Mesenteric fat pad (tissue), 1 donor: ENCODE results near the gene ZHX3. TPM values are rescaled to one million over a fixed set of nuclear protein-coding genes. Genes with fewer than 3 reads are reported as not detected.

Source experiments
- DNase-seq: peaks from one replicate; pipeline ENCODE4 v3.0.0-alpha.2; 2020; ENCODE audit warnings: low spot score
- total RNA-seq: library from RNA; stranded (reverse); fragmentation: NEBNext Ultra II Directional; extraction: Animal tissue kit (Norgen Biotek cat#: 25700); gene quantifications from one replicate; pipeline ENCODE4 v1.2.1, GENCODE V29; 2021
- donor health status: DM: yes; HTN: yes; CAD: no.

The ZHX3 gene
- total RNA-seq, 1 donor from 2014 or later: 62.5 TPM

GRCh38 chr20:41300886-41301285, 16.6 kb downstream of the ZHX3 start:
- no peak for DNase-seq

GRCh38 chr20:41300383-41300782, 17.1 kb downstream of the ZHX3 start:
- no peak for DNase-seq

GRCh38 chr20:41299899-41300298, 17.6 kb downstream of the ZHX3 start:
- no peak for DNase-seq

DNA sequence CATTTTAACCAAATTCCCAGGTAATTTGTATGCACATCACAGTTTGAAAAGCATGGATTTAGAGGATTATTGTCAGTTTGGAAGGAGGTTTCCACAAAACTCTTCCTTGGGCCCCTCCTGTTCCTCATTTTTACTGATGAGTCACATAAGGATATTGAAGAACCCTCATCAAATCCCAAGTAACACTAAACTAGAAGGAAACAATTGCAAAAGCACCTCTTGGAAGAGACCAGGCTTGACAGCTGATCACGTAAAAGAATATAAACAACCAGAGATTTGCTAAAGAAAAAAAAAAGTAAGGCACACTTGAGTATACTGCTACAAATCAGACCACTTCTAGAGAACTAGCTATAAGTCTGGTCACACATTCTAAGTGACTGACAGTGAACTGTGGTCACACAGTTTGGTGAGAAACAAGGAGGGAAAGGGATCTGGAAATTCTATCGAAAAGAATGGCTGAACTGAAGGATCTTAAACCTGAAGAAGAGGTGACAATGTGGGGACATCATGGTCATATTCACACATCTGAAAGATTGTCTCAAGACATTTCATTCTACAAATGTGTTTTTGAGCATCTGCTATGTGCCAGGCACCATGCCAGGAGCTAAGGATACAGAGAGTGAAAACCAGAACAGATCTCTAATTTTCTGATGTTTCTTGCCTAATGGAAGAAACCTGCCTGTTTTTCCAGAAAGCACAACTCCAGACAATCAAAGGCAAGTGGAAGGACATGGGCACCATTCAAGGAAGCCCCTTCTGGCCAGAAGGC, 24.1 kb downstream of the ZHX3 start:
- DNase-seq: no peak

- no peak for DNase-seq
Observed at GRCh38 chr20:41290804-41291389, 26.6 kb downstream of the ZHX3 start.

- no peak for DNase-seq
Observed at GRCh38 chr20:41287327-41287726, 30.2 kb downstream of the ZHX3 start.

DNA sequence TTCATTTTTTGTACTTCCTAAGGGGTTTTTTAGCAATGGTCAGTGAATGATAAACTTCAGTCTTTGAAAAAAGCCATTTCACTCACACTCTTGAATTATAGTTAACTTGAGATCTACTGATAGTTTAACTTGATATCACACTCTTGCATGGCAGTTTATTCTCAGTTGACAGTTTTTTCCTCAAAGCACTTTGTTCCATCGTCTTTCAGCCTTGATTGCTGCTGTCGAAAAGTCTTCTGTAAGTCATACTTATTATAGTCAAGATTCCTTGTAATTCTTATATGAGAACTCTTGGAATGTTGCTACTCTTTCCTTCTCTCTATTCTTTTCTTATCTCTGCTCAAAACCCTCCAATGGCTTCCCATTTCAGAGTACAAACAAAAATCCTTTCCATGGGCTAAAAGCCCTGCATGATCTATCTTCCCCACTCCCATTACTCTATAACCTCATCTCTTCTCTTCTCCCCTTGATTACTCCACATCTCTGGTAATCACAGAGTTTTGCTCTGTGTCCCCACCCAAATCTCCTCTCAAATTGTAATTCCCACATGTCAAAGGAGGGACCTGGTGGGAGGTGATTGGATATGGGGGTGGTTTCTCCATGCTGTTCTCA, 31.2 kb downstream of the ZHX3 start:
- no peak for DNase-seq

GRCh38 chr20:41279546-41280225, 37.8 kb downstream of the ZHX3 start:
- no peak for DNase-seq

DNA sequence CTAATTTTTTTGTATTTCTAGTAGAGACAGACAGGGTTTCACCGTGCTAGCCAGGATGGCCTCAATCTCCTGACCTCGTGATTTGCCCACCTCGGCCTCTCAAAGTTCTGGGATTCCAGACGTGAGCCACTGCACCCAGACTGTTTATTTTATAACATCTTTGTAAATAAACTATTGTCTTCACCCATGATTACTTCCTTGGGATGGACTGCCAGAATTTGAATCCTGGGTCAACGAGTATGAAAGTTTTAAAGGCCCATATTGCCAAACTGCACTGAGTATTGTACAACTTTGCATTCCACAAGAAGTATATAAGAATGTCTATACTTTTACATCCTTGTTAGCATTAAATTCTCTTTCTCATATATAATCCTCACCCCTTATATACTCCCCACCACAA, 38.6 kb downstream of the ZHX3 start:
- DNase-seq: no peak

GRCh38 chr20:41277049-41277448, 40.5 kb downstream of the ZHX3 start:
- DNase-seq: no peak

GRCh38 chr20:41276317-41276751, 41.2 kb downstream of the ZHX3 start:
- no peak for DNase-seq

DNA sequence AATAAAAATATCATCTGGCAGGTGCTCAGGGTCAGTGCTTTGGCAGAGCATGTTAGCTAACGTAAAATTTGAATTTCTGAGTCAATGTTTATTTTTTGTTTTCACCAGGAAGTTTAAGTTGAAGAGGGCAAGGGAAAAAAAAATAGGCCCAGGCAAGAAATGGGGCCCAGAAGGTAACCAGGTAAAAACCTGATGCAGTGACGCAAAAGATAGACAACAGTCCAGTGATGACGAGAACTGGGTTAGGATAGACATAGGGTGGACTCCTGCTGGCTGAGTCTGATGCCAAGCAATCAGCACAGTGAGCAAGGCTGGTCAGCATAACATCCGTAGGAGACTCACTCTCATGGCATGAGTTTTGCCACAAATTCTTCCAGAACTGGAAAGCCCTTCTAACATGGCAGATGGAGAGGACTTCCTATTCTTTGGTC, 42.2 kb downstream of the ZHX3 start:
- no peak for DNase-seq

DNA sequence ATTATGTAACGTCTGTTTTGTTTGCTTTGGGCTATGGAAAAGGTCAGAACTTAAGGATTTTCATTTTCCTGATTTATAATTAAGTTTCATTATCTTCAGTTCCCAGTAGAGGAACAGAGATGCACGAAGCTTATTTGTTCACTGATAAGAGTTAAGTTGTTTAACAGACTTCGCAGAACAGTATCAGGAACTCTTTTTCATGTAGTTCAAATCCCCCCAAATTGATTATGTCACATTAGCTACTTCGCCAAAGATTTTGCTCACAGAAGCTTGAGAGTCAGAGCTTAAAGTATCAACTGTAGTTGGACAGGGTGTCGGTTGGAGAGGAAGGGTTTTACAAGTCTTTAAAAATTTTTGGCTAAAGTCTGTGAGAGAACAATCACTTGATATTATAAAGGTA, 43.4 kb downstream of the ZHX3 start:
- no peak for DNase-seq

- DNase-seq: no peak
Observed at GRCh38 chr20:41273445-41273844, 44.1 kb downstream of the ZHX3 start.

GRCh38 chr20:41272339-41272738, 45.2 kb downstream of the ZHX3 start:
- no peak for DNase-seq

DNA sequence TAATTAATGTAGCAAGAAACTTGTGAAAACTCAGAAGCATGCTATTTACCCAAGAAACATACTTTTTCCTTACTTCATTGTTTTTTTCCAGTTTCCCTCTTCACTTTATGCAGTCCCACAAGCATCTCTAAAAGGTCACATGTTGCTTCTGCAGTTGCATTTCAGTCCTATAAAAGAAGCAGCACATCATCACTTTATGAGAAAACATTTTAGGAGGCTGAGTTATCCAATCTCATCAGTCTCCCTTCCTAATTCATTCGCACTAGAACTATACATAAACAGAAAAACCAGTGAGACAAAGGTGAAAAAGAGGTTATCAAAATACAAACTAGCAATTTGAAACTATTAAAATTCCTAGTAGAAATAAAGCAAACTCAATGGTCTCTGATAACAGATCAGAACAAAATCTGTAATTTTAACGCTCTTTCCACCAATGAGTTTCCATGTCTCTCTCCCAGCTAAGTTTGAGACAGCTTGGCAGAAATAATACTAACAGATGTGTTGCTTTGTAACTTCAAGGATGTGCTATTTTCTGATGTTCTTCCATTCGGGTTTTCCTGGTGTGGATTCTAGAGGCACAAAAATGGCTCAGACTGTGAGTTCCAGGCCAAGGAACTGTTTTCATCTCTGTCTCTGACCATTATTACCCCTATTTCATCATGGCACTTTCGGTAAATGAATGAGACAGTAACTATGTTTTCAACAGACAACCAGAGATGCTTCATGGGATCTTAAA, 48.4 kb downstream of the ZHX3 start:
- DNase-seq: no peak

- DNase-seq: no peak
Observed at GRCh38 chr20:41268402-41268801, 49.1 kb downstream of the ZHX3 start.

DNA sequence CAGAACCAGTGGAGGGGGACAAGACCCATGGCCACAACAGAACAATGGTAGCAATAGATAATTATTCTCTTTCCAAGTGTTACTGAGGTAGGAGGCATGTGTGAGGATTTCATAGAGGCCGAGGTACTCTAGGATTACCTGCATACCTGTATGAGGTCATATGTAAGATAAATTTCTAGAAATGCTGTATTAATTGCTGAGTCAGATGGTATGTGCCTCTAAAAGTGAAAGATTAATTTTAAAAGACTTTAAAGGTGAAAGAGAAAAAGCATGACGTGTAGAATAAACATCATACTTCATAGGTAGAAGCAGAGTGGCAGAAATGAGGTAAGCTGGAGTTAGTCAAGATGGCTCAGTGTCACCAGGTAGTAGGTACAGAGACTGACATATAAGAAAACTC, 51.6 kb downstream of the ZHX3 start:
- DNase-seq: no peak

GRCh38 chr20:41264819-41265218, 52.7 kb downstream of the ZHX3 start:
- DNase-seq: no peak

DNA sequence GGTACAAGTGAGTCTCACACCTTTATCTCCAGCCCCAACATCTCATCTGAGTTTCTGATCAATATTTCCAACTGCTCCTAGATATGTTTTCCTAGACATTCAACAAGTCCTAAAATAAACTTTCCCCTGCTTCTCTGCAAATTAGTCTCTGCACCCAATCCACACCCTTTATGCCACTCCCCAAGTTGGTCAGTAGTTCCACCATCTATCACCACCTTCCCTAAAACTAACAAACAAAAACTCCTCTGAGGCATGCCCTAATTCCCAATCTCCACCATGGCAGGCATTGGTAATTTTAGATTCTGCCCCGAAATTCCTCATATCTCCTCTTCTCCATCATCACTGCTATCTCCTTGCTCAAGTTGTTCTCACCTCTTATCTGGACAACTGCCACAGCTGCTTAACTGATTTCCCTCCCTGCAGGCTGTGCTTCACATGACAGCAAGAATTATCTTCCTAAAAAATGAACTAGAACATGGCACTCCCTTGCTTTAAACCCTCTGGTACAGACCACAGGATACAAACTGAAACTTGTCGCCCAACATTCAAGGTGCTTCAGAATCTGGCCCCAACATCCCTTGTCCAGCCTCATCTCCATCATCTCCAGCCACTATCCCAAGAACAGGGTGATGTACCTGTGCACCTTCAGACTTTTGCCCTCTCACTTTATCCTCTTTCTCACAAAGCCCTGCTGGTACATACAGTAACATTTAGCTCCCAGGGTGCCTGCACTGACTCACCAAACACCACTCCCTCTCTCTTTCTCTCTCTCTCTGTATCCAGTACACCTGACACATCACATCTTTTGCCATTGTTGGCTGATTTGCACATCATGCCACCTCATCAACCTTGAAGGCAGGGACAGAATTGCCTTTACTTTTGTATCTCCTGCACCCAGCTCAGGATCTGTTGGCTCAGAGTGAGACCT, 55.5 kb downstream of the ZHX3 start:
- no peak for DNase-seq
